HG03457 (cell line): ENCODE measurements around the gene LEMD2.

Experiments
- ATAC-seq: cut with Tn5 transposase; IDR thresholded peaks from one replicate; pipeline ENCODE4 v1.9.1; 2021; ENCODE audit warnings: moderate number of reproducible peaks; ENCODE audit not compliant: unreplicated experiment

LEMD2 gene

GRCh38 chr6:33742837-33743236, 46.1 kb downstream of the LEMD2 start:
- ATAC-seq = no peak

GRCh38 chr6:33742092-33742491, 46.8 kb downstream of the LEMD2 start:
- no peak for ATAC-seq

DNA sequence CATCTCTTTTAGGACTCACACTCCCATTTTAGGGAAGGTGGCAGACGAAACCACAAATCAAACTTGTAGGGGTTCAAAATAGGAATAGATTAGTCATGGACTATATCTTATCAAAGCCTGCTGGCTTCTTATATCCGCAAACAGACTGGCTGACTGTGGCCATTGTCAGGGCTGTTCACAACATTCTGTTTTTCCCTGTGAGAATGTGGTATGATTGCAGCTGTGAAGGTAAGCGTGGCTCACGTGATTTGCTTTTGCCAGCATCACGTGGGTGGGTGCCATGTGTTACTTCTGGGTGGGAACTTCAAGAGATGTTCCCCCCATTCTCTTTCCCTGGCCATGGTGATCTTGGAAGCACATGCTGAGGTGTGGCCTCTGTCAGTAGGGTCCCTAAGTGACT, 48.1 kb downstream of the LEMD2 start:
- ATAC-seq = no peak

- ATAC-seq = no peak
Measured at GRCh38 chr6:33740204-33740608, 48.7 kb downstream of the LEMD2 start.

DNA sequence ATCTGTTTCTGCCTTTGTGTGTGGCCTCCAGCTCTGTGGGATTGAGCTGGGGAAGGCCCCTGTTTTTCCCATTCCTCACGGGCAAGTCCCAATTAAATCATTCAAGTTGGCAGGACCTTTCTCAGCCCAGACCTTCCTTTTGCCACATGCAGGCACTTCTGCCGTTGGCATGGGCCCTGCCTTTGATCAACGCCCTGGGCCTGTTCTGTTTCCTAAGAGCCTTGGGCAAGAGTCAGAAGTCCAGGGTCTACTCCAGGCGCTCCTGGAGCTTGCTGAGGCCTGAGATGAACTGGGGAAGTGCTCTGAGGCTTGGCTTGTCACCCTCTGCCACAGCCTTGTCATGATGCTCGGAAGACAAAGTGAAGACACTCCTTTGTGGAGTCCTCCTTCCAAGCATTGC, 49.4 kb downstream of the LEMD2 start:
- ATAC-seq = no peak

DNA sequence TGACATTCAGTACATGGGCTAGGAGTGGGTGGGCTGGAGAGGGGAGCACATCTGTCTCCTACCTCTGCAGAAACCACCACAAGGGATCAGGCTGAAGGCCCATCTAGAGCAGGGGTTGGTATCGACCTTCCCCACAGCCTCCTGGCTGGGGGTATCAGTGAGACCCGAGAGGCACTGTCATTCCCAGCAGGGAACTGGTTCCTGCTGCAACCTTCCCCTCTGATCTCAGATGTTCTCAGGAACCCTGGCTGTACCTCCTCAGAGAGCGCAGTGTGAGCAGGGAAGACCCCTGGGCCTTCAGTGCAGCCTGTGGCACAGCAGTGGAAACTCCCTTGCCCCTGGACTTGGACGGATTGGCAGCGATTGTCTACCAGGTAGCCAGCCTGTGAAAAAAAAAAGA, 50.1 kb downstream of the LEMD2 start:
- ATAC-seq = no peak

DNA sequence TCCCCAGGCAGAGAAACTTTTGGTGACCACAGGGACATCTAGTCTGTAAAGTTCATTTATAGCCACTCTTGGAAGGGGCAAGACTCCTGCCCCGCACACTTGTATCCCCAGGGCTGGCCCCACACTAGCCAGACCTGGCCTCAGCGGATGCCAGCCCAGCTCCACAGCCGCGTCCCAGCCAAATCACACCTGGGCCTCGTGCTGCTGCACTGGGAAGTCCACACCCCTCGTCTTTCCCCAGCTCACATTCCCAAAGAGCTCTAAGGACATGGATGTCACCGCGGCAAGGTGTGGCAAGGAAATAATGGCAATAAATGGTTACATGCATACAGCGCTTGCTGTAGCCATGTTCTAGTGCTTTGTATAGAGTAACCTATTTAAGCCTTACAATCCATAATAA, 50.8 kb downstream of the LEMD2 start:
- ATAC-seq = no peak

DNA sequence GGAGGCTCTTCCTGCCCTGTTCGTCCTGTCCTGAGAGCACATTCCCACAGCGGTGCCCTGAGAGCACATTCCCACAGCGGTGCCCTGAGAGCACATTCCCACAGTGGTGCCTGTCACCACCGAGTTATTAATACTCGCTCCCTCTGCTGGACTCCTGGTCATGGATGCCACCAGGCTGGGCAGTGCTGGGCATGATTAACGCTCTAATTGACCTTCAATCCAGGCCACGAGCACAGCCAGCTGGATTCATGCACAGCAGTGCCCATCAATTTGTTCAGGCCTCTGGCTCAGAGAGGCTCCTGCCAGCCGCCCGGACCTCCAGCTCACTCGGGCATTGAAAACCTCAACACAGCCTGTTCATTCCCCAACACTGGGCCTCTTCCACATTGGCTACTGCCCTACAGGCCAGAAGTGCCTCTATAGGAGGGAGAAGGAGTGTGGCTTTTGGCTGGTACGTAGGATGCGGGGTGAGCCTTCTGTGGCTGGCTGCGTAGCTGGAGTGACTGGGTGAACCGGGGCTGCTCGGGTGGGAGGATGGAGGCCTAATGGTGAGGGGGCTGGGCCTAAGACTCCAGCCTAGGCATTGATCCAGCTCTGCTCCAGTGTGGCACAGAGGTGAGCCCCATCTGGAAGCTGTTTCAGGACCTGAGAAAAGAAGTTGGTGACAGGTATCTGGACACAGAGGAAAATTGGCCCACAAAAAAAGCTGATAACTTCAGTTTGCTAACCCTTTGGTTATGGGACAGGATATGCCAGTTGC, 51.5 kb downstream of the LEMD2 start:
- no peak for ATAC-seq

DNA sequence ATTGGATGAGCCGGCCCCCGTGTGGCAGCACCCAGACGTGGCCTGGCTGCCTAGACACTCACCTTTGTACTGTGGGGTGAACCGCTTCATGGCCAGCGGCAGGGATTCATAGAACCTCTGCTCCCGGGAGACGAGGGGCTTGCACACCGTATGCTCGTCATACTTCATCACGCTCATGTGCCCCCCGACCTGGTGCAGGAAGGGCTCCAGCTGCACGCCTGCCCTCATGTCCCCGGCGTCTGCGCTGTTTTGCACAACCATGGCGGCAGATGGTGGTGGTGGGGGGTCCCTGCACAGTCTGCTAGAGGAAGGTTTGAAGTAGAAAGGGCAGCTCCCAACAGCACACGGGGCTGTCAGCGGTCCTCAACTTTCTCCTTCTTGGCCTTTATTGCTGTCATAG, 53.7 kb downstream of the LEMD2 start:
- ATAC-seq = no peak

DNA sequence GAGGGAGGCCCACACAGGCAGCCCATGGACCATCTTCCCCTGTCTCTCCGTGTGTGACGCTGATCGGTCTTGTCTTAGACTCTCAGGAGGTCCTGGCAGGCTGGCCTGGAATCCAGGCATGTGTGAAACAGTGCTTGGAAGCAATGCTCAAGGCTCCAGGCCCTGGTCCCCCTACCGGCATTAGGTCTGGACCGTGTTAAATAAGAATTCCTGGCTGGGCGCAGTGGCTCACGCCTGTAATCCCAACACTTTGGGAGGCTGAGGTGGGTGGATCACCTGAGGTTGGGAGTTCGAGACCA, 55.3 kb downstream of the LEMD2 start:
- ATAC-seq = no peak

GRCh38 chr6:33732817-33733708, 55.9 kb downstream of the LEMD2 start:
- no peak for ATAC-seq

DNA sequence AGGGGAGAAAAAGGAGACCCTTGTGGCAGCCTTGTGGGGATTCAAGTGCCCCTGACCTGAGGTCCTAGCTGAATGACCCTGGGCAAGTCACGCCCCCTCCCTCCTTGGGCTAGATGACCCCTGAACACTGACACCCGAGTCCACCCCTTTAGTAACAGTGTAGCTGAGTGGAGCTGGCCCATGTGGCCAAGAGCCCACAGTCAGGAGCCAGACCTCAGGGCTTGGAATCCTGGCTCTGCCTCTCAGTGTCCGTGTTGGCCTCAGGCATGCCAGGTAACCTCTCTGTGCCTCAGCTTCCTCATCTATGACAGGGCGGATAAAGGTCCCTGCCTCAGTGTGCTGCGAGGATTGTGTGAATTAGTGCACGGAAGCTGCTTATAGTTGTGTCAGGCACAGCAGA, 56.5 kb downstream of the LEMD2 start:
- no peak for ATAC-seq

DNA sequence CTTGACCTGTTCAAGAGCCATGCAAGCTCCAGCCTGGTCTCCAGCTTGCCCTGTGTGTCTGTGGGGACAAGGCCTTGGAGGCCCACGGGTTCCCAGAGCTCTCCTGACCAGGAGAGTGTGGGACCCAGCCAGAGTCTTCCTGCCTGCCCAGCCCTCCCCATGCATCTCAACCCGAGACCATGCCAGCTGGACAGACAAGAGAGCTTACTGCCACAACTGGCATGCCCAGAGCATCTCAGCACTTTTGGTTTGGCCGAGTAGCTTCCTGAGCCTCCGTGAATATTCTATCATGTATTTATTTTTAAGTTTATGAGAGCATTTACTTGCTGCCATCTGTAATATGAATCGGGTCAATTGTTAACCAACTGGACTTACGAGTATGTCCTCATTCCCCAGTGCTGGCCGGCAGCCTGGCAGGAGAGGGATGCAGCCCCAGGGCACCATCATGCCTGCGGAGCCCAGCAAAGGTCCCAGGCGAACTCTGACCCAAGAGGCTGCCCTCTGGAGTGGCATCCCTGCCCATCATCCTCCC, 57.1 kb downstream of the LEMD2 start:
- ATAC-seq = no peak

DNA sequence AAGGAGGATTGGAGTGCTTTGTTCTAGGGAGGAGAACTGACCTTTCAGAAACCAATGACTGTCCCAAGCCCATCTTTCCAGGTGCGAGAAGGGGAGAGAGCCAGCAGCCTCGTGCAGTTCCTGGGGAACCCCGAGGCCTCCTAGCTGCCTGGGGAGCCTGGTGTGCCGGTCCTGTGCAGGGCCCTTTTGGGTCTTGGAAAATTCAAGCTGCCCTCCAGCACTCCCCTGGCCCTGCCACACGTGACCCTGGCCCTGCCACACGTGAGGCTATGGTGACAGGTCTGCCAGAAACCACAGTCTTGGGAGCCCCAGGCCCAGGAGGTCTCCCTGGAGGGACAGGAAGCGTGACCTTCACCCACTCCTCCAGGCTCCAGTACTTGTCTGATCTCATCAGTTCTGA, 57.9 kb downstream of the LEMD2 start:
- ATAC-seq = no peak

DNA sequence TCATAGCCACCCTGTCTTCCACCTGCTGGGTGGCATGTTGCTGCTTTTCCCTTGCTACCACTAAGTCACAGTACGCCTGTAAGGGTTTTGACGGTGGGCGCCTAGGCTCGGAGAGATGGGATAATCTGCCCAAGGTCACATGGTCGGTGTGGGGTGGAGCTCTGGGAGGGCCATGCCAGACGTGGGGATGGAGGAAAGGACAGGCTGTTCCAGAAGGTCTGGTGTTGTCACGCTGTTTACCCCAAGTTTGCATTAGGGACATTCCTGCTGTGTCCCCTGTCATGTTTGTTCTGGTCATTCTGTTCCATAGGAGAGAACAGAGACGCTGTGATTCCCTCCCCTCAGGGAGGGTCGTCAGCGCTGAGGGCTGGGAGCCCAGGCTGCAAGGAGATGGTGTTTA, 58.3 kb downstream of the LEMD2 start:
- ATAC-seq = no peak

- no peak for ATAC-seq
Measured at GRCh38 chr6:33729059-33729458, 59.9 kb downstream of the LEMD2 start.

GRCh38 chr6:33728438-33728837, 60.5 kb downstream of the LEMD2 start:
- ATAC-seq = no peak

DNA sequence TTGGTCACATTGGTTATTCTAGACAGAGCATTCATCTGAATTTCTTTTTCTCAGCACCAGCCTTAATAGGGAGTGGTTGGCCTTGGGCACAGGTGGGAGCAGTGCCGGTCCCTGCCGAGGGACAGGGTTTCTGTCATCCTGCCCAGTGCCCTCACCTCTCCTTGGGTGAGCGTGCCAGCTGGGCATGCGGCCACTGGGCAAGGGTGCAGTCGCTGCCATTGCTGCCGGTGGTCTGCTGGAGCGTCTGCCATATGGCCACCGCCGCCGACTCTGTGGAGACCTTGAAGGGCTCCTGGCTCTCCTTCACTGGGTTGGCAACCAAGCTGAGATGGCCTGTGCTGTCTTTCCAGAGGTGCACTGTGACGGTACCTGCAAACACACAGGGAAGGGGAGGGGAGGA, 61.0 kb downstream of the LEMD2 start:
- no peak for ATAC-seq

DNA sequence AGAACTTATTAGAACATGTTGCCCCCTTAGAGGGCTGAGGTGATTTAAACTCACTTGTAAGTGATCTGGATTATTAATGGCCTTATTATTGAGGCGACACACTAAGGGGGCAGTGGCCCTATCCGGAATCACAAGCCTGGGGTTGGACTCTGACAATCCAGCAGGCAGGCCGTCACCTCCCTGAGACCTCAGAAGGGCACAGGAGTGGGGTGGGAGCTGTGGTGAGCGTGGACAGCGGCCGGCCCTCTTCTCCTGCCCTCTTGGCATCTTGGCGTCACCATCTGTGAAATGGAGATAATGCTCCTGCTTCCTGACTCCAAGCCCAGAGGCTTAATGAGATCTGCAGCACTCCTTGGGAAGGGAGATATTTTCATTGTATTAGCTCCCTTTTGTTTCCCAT, 61.8 kb downstream of the LEMD2 start:
- ATAC-seq = no peak

DNA sequence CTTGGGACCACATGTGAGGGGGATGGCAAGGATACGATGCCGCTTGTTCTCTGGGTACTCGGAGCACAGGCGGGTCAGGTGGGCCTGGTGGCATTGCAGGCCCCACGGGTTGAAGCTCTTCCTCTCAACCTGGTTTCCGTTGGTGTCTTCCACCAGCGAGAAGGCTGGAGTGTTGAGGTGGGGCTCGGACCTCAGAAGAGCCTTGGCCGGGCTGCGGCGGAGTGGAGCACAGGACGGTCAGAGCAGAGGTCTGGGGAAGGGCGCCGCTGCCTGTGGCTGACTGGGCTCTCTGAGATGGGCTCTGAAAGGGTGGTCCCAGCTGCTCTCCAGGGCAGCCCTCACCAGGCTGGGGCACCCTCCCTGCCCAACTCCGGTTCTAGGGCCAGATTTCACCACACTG, 62.2 kb downstream of the LEMD2 start:
- no peak for ATAC-seq

DNA sequence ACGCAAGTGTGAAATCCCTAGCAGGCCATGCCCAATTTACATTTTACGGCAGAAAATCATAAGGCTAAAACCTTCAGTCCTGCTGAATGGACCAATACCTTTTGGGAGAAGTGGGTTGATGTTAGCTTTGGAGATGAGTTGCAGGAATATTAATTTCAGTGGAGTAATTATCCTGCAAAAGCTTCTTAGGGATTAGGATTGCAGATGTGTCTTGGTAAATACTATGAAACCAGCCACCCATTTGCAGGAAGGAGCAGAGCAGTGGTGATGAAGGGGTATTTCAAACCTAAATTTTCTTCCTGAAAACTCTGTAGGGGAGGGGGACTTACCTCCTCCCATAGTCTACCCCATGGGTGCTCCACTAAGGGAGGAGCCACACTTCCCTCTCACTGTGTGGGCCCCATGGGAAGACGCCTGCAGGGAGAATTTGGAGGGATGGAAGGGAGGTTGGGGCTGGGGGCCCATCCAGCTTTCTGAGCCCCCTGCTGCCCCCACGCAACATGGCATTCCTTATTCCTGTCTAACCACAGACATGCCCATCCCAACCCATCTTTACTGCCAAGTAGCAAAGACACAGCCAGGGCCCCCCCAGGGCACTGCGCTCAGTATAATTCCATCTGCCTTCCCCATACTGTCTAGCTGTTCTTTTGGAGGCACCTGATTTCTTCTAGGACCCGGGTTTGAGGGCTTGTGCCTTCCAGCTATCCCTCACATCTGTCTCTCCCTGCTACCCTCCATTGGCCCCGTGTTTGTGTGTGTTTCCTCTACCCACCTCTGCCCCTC, 62.8 kb downstream of the LEMD2 start:
- no peak for ATAC-seq

GRCh38 chr6:33725222-33725621, 63.7 kb downstream of the LEMD2 start:
- no peak for ATAC-seq
